H1 (cell line): ENCODE measurements around the gene RNGTT. TPM values are rescaled to one million over a fixed set of nuclear protein-coding genes. Genes with fewer than 3 reads are reported as not detected.

Source experiments
- ATF2 ChIP-seq: IDR thresholded peaks from 2 replicates; pipeline ENCODE4 v1.6.1; 2012; ENCODE audit warnings: low read length, inconsistent platforms
- BRCA1 ChIP-seq: IDR thresholded peaks from 2 replicates; pipeline ENCODE4 v1.6.1; 2012; ENCODE audit warnings: low read depth, low read length, improper control_type of control experiment
- RNF2 ChIP-seq: fragments of 200-900, 300-1000 bp; sonication (generic); IDR thresholded peaks from 2 replicates; pipeline ENCODE4 v1.7.1; 2016; ENCODE audit warnings: borderline replicate concordance, low read depth, mild to moderate bottlenecking, antibody characterized with exemption, low read length; ENCODE audit not compliant: poor library complexity, severe bottlenecking; ENCODE audit errors: missing control alignments
- SAP30 ChIP-seq: fragments of 300-600 bp; sonication (generic); IDR thresholded peaks from 2 replicates; pipeline ENCODE4 v1.7.1; 2012; ENCODE audit warnings: low read length, moderate library complexity, mild to moderate bottlenecking, inconsistent platforms; ENCODE audit not compliant: insufficient read depth, insufficient replicate concordance
- ZNF274 ChIP-seq: IDR thresholded peaks from 2 replicates; pipeline ENCODE4 v1.7.0; 2012; ENCODE audit warnings: low read length, borderline replicate concordance; ENCODE audit errors: extremely low read depth
- polyA plus RNA-seq, 7 experiments: library from polyadenylated mRNA; depleted of rRNA in 3 of 7; stranded (reverse) in 5 of 7; unstranded in 2 of 7; fragments of >200 nt in 5 of 7; fragments of 200-250 nt in 2 of 7; gene quantifications; 1 replicate in 5 of 7; 2 replicates in 1 of 7; 4 replicates in 1 of 7; pipeline versions ENCODE4 v1.2.1 to v1.2.3, GENCODE V29; 2011 to 2013; ENCODE audit warnings: missing spikeins in 2 of 7, mixed read lengths in 2 of 7
- total RNA-seq: library from RNA; stranded (reverse); fragmentation: NEBNext Ultra II Directional; extraction: Animal tissue kit (Norgen Biotek cat#: 25700); gene quantifications from 2 replicates; pipeline ENCODE4 v1.2.1, GENCODE V29; 2021
- TF ChIP-seq, protein P1 (sequence below): IDR thresholded peaks from 2 replicates; pipeline ENCODE4 v1.6.1; 2012; ENCODE audit warnings: inconsistent platforms

RNGTT gene
- total and polyA plus RNA-seq, 2 of the 8 experiments (the other 6 are each of a cell fraction or from before 2014, with no cell fraction given), result 3.6 to 21.2 TPM

DNA sequence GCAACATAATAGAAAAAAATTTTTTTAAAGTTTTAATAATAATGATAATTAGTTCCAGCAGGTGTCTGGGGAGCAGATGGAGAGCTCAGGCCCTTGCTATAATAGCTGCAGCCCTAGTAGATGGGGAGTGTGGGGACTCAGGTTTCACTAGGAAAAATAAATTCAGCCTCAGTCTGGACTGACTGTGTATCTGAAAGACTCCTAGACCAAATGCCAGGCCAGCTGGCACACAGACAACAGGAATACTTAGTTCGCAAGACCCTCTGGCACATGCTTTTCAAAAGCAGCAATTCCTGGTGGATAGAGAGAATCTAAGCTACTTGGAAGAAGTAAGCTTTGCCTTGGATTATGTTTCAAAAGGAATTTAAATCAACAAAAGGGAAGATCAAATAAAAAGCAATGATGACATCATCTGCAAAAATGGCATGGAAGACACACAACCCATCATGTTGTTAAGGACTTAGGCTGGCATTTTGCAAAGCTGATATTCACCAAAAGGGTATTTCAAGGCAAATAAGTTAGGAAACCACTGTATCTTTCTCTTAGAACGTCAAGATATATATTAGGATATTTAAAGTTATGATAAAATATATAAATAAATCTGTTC lies 107.8 kb downstream of the RNGTT start (continued):
- TF ChIP-seq, protein P1, sequence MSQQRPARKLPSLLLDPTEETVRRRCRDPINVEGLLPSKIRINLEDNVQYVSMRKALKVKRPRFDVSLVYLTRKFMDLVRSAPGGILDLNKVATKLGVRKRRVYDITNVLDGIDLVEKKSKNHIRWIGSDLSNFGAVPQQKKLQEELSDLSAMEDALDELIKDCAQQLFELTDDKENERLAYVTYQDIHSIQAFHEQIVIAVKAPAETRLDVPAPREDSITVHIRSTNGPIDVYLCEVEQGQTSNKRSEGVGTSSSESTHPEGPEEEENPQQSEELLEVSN, result no peak
- TF ChIP-seq BRCA1 (no peak), SAP30 (no peak), ATF2 (no peak), RNF2 (no peak), ZNF274 (no peak)
- TF ChIP-seq, all 59 proteins: peak for 0
